Measurements from ENCODE around the gene PCK2.

GRCh38 chr14:24056800-24057184, 37.3 kb upstream of the PCK2 start:
- no peak for TF ChIP-seq CTCF (IDR thresholded peaks at IDR 0.05)
- TF ChIP-seq POLR2A (IDR thresholded peaks at IDR 0.05): no peak

Measured in lower leg skin (tissue), 3 donors.